Measurements from ENCODE around the gene ARID3A.

The ARID3A gene

GRCh38 chr19:912181-913079 lies 13.4 kb upstream of the ARID3A start:
- DNase-seq (ENCODE audit: low read depth): no peak

GRCh38 chr19:913080-913748 lies 12.6 kb upstream of the ARID3A start, which contains the start of gene R3HDM4:
Gene R3HDM4, minus strand, starts transcription at chr19:913219. Its CDS starts 62 bp downstream, at chr19:913157.
- peak; percentile 83 for DNase-seq (ENCODE audit: low read depth)

DNA sequence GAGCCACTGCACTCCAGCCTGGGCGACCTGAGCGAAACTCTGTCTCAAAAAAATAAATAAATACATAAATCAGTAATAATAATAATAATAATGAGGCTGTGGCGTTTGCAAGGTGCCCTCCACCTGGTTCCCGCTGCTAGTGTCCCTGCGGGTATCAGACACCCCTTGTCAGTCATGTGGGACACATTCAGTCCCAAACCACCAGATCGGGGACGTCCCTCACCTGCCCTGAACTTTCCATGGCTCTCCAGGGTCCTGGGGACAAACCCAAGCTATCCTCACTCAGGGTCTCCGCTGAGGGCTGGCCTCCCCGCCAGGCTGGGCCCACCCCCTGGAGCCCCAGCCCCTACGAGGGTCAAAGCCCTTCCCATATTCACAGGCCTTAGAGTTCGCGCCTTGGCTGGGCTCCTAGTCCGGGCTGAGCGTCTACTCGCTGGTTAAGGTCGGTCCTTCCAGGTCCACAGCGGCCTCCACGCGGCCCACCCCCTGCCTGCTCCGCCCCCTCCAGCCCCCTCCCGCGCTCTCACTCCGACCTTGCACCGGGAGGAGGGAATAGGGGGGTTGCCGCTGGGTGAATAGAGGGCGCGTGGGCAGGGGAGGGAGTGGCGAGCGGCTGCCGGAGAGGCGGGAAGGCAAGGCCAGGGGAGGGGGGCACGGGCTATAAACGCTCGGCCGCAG lies 9.1 kb upstream of the ARID3A start:
- DNase-seq (ENCODE audit: low read depth): no peak

DNA sequence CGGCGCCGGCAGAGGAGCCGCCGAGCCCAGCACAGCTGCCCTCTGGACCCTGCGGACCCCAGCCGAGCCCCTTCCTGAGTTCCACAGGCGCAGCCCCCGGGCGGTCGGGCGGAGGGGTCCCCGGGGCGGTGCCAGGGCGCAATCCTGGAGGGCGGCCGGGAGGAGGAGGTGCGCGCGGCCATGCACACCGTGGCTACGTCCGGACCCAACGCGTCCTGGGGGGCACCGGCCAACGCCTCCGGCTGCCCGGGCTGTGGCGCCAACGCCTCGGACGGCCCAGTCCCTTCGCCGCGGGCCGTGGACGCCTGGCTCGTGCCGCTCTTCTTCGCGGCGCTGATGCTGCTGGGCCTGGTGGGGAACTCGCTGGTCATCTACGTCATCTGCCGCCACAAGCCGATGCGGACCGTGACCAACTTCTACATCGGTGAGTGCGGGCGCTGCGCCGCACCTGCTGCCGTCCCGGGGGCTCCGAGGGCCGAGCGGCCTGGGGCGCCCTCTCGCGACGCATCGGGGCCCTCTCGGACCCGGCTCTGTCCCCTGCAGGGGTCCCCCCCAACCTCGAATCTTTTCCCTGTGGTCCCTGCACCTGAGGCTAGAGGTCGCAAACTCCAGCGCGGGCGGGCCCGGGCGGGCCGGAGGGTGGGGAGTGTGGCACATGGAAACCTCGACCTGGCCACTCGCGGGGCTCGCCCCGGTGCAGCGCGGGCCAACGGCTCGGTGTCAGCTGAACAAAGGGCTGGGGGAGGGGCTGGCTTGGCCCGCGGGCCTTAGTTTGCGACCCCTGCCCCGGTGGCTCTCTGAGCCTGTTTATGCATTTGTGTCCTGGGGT lies 8.3 kb upstream of the ARID3A start, which contains the start of gene KISS1R:
Gene KISS1R (plus strand): TSS at position 11 of the 829 bp plus-strand sequence. CDS start 170 bp downstream, at position 181.
- no peak for DNase-seq (ENCODE audit: low read depth)

- DNase-seq (ENCODE audit: low read depth): no peak
These were observed 7.7 kb upstream of the ARID3A start for GRCh38 chr19:918152-918437.

DNA sequence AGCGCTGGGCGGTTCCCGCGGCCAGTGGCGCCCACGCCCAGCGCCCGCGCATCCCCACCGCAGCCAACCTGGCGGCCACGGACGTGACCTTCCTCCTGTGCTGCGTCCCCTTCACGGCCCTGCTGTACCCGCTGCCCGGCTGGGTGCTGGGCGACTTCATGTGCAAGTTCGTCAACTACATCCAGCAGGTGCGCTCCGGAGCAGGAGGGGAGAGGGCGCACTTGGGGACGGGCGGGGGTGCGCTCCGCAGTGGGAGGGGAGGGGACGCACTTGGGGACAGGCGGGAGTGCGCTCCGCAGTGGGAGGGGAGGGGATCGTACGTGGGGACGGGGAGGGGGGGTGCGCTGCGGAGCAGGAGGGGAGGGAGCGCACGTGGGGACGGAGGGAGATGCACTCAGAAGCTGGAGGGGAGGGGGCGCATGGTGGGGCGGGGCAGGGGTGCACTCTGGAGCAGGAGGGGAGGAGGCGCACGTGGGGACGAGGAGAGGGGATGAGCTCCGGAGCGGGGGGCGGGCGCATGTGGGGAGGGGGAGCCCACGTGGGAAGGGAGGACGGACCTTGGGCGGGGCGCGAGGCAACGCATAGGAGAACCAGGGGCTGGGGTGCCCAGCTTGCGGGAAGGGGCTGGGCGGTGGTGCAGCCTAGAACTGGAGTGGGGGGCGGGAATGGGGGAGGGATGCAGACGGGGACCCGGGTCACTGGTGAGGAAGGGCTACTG lies 7.2 kb upstream of the ARID3A start:
- no peak for DNase-seq (ENCODE audit: low read depth)

- DNase-seq (ENCODE audit: low read depth): no peak
These were observed 6.4 kb upstream of the ARID3A start for GRCh38 chr19:919199-920050.

- DNase-seq (ENCODE audit: low read depth): peak; percentile 65
These were observed 5.6 kb upstream of the ARID3A start for GRCh38 chr19:920051-920864.

DNA sequence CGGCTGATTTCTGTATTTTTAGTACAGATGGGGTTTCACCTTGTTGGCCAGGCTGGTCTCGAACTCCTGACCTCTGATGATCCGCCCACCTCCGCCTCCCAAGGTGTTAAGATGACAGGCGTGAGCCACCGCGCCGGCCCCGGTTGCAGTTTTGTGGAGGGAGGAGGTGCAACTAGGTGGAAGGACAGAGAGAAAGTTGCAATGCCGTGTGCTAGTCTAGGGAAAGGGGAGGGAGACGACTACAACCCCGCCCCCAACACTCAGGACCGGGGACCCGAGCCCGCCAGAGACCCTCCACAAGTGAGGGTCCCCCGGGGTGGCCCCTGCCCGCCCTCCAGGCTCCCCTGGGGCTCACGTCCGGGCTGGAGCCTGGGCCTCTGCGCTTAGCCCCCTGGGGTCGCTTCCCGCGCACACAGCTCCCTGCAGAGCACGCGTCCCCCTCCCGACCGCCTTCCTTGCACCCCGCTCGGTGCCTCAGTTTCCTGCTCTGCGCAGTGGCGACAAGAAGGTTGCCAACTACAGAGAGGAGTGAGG lies 1.2 kb upstream of the ARID3A start:
- no peak for DNase-seq (ENCODE audit: low read depth)

DNA sequence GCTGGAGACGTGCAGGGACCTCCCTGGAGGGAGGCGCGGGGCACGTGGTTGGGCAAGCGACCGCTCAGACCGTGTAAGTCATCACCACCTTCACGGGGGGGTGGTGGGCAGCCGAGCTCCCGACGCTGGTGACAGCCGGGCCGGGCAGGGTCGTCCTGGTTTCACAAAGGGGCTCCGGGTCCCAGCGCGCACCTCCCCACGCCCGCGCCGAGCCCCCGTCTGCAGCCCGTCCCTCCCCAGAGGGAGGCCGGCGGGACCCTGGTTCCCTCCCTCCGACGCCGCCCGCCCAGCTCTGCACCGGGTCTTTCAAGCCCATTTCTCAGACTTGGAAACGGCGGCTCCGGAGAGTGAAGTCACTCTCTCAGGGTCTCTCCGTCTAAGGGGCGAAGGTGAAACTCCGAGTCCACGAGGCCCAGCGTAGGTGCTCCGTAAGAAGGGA lies 729 bp upstream of the ARID3A start:
- no peak for DNase-seq (ENCODE audit: low read depth)

- no peak for DNase-seq (ENCODE audit: low read depth)
These were observed 421 bp downstream of the ARID3A start for GRCh38 chr19:926323-926588.

DNA sequence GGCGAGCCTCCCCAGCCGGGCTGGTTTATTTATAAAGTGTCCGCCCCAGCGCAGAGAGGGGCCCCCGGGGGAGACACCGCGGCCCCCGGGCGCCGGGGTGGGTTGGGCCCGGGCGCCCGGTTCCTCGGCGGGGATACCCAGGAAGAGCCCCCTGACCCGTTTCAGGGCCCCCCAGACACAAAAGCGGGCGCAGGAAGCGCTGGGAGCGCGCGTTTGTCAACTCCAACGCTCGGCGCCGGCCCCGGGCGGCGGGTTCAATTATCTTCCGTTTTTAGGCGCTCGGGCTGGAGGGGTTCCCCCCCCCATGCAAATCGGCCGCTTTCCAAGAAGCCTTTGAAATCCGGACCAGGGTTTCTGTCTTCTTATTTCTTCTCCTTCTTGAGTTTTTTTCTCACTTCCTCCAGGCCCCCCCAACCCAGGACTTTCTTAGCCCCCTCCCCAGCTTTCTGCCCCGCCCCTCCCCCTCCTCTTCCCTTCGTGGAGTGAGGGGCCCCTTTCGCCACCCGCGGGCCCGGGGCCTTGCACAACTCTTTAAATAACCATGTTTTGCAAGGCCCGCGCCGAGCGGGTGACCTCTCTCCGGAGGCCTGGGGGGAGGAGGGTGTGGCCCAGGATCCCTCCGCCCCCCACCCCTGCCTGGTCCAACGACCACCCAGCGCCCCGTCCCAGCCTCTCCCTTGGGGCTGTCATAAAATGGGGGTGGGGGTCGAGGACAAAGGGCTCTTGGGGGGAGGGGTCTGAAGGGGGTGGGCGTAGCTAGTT lies 935 bp downstream of the ARID3A start:
- no peak for DNase-seq (ENCODE audit: low read depth)

DNA sequence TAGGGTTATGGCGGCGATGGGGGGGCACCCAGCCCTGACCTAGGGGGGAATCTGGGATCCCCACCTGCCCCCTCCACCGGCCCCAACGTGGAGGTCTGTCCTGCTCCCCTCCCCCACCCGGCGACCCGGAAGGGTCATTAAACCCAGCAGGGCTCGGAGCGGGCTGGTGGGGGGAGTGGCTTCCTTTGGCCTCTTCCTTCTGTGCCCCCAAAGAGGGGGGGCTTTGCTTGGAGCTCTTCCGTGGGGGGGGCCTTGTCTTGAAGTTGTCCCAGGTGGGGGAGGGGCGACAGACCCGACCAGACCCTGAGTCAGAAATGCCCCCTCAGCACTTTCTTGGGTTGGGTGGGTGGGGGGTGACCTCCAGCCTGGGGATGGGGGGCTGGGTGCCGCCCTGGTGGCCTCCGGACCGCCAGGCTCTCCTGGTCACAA lies 1.5 kb downstream of the ARID3A start:
- DNase-seq (ENCODE audit: low read depth): no peak

DNA sequence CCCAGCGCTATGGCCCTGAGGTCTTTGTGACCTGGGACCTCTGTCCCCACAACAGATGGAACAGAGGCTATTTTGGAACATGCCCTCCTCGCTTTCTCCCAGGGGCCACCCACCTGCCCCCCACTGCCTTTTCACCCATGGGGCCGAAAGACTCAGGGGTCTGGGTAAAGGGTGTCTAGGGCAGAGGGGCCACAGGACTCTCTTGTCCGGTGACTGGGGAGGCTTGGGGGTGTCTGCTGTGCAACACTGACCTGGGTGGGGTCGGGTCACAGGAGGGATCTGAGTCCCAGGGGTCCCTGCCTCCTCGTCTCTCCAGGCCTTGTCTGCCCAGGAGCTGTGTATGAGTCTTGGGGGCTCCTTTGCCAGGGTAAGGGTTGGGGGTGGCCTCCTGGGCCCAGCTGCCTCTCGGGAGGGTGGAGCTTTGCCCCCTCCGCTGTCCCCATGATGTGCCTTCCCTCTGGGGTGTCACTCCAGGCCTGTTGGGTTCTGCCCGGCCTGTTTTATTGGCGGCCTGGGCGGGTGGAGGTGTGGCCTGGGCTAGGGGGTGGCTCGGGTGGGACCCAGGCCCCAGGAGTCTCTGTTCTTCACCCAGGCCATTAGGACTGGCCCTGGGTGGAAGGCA lies 2.1 kb downstream of the ARID3A start:
- no peak for DNase-seq (ENCODE audit: low read depth)

GRCh38 chr19:928471-929202 lies 2.8 kb downstream of the ARID3A start:
- DNase-seq (ENCODE audit: low read depth): no peak

DNA sequence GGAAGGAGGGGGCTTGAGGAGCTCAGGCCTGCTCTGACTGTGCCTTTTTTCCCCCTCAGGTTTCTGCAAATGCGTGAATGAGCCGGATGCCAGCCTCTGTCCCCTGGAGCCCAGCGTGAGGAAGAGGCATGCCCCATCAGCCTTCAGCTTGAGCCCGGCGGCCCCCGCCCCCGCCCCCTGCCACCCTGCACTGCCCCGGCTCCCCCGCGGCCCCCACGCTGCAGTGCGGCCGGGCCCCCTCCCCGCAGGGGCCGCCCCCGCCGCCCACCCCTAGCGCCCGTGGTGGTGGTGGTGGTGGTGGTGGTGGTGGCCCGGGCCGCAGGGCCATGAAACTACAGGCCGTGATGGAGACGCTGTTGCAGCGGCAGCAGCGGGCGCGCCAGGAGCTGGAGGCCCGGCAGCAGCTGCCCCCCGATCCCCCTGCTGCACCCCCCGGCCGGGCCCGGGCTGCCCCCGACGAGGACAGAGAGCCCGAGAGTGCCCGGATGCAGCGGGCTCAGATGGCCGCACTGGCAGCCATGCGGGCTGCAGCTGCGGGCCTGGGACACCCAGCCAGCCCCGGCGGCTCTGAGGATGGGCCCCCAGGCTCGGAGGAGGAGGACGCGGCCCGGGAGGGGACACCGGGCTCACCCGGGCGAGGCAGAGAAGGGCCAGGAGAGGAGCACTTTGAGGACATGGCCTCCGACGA lies 3.5 kb downstream of the ARID3A start:
- no peak for DNase-seq (ENCODE audit: low read depth)

DNA sequence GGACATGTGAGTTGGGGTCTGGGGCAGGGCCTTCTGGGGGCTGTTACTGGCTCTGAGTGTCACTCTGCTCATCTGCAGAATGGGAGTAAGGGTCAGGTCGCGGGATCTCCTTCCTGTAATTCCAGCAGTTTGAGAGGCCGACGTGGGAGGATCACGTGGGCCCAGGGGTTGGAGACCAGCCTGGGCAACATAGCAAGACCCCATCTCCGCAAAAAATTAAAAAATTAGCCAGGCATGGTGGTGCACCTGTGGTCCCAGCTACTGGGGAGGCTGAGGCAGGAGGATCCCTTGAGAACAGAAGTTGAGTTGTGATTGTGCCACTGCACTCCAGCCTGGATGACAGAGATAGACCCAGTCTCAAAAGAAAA lies 4.0 kb downstream of the ARID3A start:
- no peak for DNase-seq (ENCODE audit: low read depth)

Measured in activated T-helper 1 cell treated with Interleukin-2 at 50 U/mL for 16 hours (primary cell).